Measurements from ENCODE around the gene TMEM151A.

- TF ChIP-seq CTCF (conservative IDR thresholded peaks at IDR 0.05 in 1 of 2, IDR thresholded peaks at IDR 0.05 in 1 of 2; ENCODE audit: low read depth in 1 of 2, low read length in 2 of 2) (no peak), EZH2 (IDR thresholded peaks at IDR 0.05; ENCODE audit: low read length, missing control alignments) (no peak)
These were observed 42.4 kb downstream of the TMEM151A start for GRCh38 chr11:66333896-66334604.

Measured in fibroblast of lung (primary cell).